Transverse colon (tissue), 3 donors: ENCODE data around the gene PDGFD.

ENCODE experiments used
- CTCF ChIP-seq, 5 experiments: fragments of 200-600 bp in 3 of 5; fragments of 450-650 bp in 2 of 5; sonication (generic) in 3 of 5; IDR thresholded peaks; 1 replicate in 2 of 5; 2 replicates in 3 of 5; pipeline ENCODE4 v1.5.1; 2016 to 2017; ENCODE audit warnings: antibody characterized with exemption in 5 of 5, inconsistent platforms in 3 of 5, mild to moderate bottlenecking in 2 of 5, moderate library complexity in 1 of 5
- EP300 ChIP-seq: sonication (generic); formaldehyde crosslinking; IDR thresholded peaks from one replicate; pipeline ENCODE4 v1.6.1; 2017; ENCODE audit warnings: antibody characterized with exemption, low read depth

GRCh38 chr11:104096900-104097299 is 67.0 kb downstream of the PDGFD start:
- TF ChIP-seq CTCF (IDR thresholded peaks at IDR 0.05) (no peak), EP300 (no peak)
